WTC11 (cell line): Measurements from ENCODE around the gene GABPB2. TPM values are rescaled to one million over a fixed set of nuclear protein-coding genes. Genes with fewer than 3 reads are reported as not detected.

Source experiments
- ATAC-seq: fragments of 200-7000 bp; cut with Tn5 transposase; 2 replicates; pipeline ENCODE4 v1.10.0; 2021; ENCODE audit warnings: mild to moderate bottlenecking, moderate library complexity
- CTCF ChIA-PET: fragments of 300-600 bp; sonication (Branson Sonifier 250); formaldehyde crosslinking; loops from one replicate; lab custom pipeline; 2021; ENCODE audit warnings: antibody characterized with exemption; lab: Charles Lee
- POLR2A ChIA-PET: fragments of 350-600 bp; sonication (Branson Sonifier 250); formaldehyde crosslinking; loops from one replicate; lab custom pipeline; 2021; ENCODE audit warnings: antibody characterized with exemption; lab: Charles Lee
- DNase-seq: peaks from one replicate; pipeline ENCODE4 v3.0.0; 2021; ENCODE audit warnings: low spot score
- H3K27ac Mint-ChIP-seq: 2 replicates; pipeline ENCODE4 v1.8.0; 2021; ENCODE audit warnings: mixed read lengths
- H3K27me3 Mint-ChIP-seq: 2 replicates; pipeline ENCODE4 v1.8.0; 2021; ENCODE audit warnings: low read depth, mild to moderate bottlenecking, moderate library complexity, mixed read lengths
- H3K36me3 Mint-ChIP-seq: 2 replicates; pipeline ENCODE4 v1.8.0; 2021; ENCODE audit warnings: mixed read lengths
- H3K4me1 Mint-ChIP-seq: 2 replicates; pipeline ENCODE4 v1.8.0; 2022; ENCODE audit warnings: mixed read lengths
- H3K4me3 Mint-ChIP-seq: 2 replicates; pipeline ENCODE4 v1.8.0; 2021; ENCODE audit warnings: mild to moderate bottlenecking, moderate library complexity, mixed read lengths
- H3K9me3 Mint-ChIP-seq: 2 replicates; pipeline ENCODE4 v1.8.0; 2021; ENCODE audit warnings: mixed read lengths
- ATF1 ChIP-seq: sonication (generic); formaldehyde crosslinking; IDR thresholded peaks from 2 replicates; pipeline ENCODE4 v1.8.1; 2023; ENCODE audit warnings: mild to moderate bottlenecking, moderate library complexity, missing genetic modification reagents
- CREB1 ChIP-seq: sonication (generic); formaldehyde crosslinking; IDR thresholded peaks from 2 replicates; pipeline ENCODE4 v1.8.0; 2023; ENCODE audit warnings: mild to moderate bottlenecking, missing genetic modification reagents
- ESRRA ChIP-seq: sonication (generic); formaldehyde crosslinking; IDR thresholded peaks from 2 replicates; pipeline ENCODE4 v1.8.1; 2022; ENCODE audit warnings: mild to moderate bottlenecking, missing genetic modification reagents, borderline replicate concordance
- FOXJ3 ChIP-seq: sonication (generic); formaldehyde crosslinking; IDR thresholded peaks from 2 replicates; pipeline ENCODE4 v1.9.0; 2021; ENCODE audit warnings: missing genetic modification reagents, mild to moderate bottlenecking, borderline replicate concordance
- HMGA2 ChIP-seq: fragments of 250-450 bp; sonication (Bioruptor Pico); IDR thresholded peaks from 2 replicates; pipeline ENCODE4 v1.4.0; 2021; ENCODE audit warnings: mild to moderate bottlenecking, moderate library complexity
- JAZF1 ChIP-seq: fragments of 250-450 bp; sonication (Bioruptor Pico); IDR thresholded peaks from 2 replicates; pipeline ENCODE4 v1.9.0; 2021; ENCODE audit warnings: moderate library complexity, mild to moderate bottlenecking, inconsistent platforms
- NFATC4 ChIP-seq: fragments of 250-450 bp; sonication (Bioruptor Pico); IDR thresholded peaks from 2 replicates; pipeline ENCODE4 v1.9.0; 2021; ENCODE audit warnings: mild to moderate bottlenecking
- NFE2L1 ChIP-seq: sonication (generic); formaldehyde crosslinking; IDR thresholded peaks from 2 replicates; pipeline ENCODE4 v1.8.1; 2023; ENCODE audit warnings: missing genetic modification reagents
- NR1H2 ChIP-seq: sonication (generic); formaldehyde crosslinking; IDR thresholded peaks from 2 replicates; pipeline ENCODE4 v1.9.0; 2021; ENCODE audit warnings: mild to moderate bottlenecking, moderate library complexity, missing genetic modification reagents
- ZBTB21 ChIP-seq: sonication (generic); formaldehyde crosslinking; IDR thresholded peaks from 2 replicates; pipeline ENCODE4 v1.8.1; 2023; ENCODE audit warnings: mild to moderate bottlenecking, missing genetic modification reagents, borderline replicate concordance
- ZNF121 ChIP-seq: sonication (generic); formaldehyde crosslinking; IDR thresholded peaks from 2 replicates; pipeline ENCODE4 v1.8.0; 2023; ENCODE audit warnings: missing genetic modification reagents
- ZNF396 ChIP-seq: fragments of 250-450 bp; sonication (Bioruptor Pico); IDR thresholded peaks from 2 replicates; pipeline ENCODE4 v1.8.0; 2021; ENCODE audit warnings: mild to moderate bottlenecking, moderate library complexity, borderline replicate concordance
- ZNF671 ChIP-seq: fragments of 250-450 bp; sonication (Bioruptor Pico); IDR thresholded peaks from 2 replicates; pipeline ENCODE4 v1.8.0; 2021; ENCODE audit warnings: mild to moderate bottlenecking
- total RNA-seq: library from RNA; stranded (reverse); gene quantifications from 3 replicates; pipeline ENCODE4 v1.2.3, GENCODE V29; 2021
- TF ChIP-seq, protein P1 (sequence below): sonication (generic); formaldehyde crosslinking; IDR thresholded peaks from 2 replicates; pipeline ENCODE4 v1.8.1; 2023; ENCODE audit warnings: mild to moderate bottlenecking, missing genetic modification reagents
- TF ChIP-seq, protein P2 (sequence below): sonication (generic); formaldehyde crosslinking; IDR thresholded peaks from 2 replicates; pipeline ENCODE4 v1.8.1; 2022; ENCODE audit warnings: missing genetic modification reagents, borderline replicate concordance
- TF ChIP-seq, protein P3 (sequence below): sonication (generic); formaldehyde crosslinking; IDR thresholded peaks from 2 replicates; pipeline ENCODE4 v1.8.0; 2022; ENCODE audit warnings: mild to moderate bottlenecking, missing genetic modification reagents
- TF ChIP-seq, protein P4 (sequence below): sonication (generic); formaldehyde crosslinking; IDR thresholded peaks from 2 replicates; pipeline ENCODE4 v1.8.0; 2022; ENCODE audit warnings: missing genetic modification reagents
- TF ChIP-seq, protein P5 (sequence below): sonication (generic); formaldehyde crosslinking; IDR thresholded peaks from 2 replicates; pipeline ENCODE4 v1.8.1; 2023; ENCODE audit warnings: mild to moderate bottlenecking, missing genetic modification reagents, moderate library complexity
- TF ChIP-seq, protein P6 (sequence below): sonication (generic); formaldehyde crosslinking; conservative IDR thresholded peaks from 2 replicates; pipeline ENCODE4 v1.8.1; 2022; ENCODE audit warnings: mild to moderate bottlenecking, missing genetic modification reagents
- TF ChIP-seq, protein P7 (sequence below): sonication (generic); formaldehyde crosslinking; IDR thresholded peaks from 2 replicates; pipeline ENCODE4 v1.8.1; 2022; ENCODE audit warnings: low read depth, mild to moderate bottlenecking, moderate library complexity, missing genetic modification reagents, borderline replicate concordance

The GABPB2 gene
- total RNA-seq, 1 experiment from 2014 or later, result 1.7 TPM

DNA sequence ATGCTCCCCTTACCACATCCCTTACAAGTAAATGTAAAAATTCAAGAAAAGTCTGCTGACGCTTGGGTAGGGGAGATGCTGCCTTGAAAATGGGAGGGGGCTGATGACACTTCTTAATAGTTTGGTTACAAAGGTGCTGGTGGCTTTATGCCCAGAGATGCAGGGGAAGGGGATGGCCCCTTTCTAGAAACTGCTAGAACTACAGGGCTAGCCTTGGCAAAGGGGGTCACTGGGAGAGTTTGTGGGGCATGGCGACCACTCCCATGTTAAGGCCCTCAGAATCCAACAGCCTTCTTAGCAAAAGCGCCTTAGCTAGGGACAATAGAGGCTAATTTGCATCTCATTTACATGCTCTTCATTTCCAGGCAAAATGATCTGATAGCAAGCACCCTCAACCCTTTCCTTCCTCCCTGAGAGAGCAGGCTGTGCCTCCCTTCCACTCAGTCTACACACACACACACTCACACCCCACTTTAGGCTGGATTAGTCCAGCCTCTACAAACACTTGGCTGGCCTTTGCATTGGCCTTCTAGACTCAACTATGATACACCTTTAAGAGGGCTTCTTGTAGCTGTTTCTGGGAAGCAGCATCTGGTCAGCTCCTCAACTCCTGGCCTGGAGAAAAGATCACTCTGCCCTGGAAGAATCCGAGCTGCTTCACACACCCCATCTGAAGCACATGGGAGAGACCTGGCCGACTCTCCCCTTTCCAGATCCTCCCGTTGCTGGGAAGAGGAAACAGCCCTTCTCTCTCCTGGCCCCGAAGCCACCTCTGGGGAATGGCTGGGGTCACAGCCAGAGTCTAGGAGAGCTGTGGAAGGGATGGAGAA, 74.1 kb downstream of the GABPB2 start:
- ATAC-seq (peak; percentile 2; the same call in 1 of the 2 replicates), DNase-seq (no peak)
- no peak for TF ChIP-seq HMGA2 (CRISPR knock-in tag)
- TF ChIP-seq, protein P1, sequence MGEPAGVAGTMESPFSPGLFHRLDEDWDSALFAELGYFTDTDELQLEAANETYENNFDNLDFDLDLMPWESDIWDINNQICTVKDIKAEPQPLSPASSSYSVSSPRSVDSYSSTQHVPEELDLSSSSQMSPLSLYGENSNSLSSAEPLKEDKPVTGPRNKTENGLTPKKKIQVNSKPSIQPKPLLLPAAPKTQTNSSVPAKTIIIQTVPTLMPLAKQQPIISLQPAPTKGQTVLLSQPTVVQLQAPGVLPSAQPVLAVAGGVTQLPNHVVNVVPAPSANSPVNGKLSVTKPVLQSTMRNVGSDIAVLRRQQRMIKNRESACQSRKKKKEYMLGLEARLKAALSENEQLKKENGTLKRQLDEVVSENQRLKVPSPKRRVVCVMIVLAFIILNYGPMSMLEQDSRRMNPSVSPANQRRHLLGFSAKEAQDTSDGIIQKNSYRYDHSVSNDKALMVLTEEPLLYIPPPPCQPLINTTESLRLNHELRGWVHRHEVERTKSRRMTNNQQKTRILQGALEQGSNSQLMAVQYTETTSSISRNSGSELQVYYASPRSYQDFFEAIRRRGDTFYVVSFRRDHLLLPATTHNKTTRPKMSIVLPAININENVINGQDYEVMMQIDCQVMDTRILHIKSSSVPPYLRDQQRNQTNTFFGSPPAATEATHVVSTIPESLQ (CRISPR knock-in tag), result no peak
- no peak for TF ChIP-seq ZNF121 (CRISPR knock-in tag)
- no peak for TF ChIP-seq CREB1 (CRISPR knock-in tag)
- TF ChIP-seq ZNF396 (CRISPR knock-in tag), result no peak
- TF ChIP-seq, protein P2, sequence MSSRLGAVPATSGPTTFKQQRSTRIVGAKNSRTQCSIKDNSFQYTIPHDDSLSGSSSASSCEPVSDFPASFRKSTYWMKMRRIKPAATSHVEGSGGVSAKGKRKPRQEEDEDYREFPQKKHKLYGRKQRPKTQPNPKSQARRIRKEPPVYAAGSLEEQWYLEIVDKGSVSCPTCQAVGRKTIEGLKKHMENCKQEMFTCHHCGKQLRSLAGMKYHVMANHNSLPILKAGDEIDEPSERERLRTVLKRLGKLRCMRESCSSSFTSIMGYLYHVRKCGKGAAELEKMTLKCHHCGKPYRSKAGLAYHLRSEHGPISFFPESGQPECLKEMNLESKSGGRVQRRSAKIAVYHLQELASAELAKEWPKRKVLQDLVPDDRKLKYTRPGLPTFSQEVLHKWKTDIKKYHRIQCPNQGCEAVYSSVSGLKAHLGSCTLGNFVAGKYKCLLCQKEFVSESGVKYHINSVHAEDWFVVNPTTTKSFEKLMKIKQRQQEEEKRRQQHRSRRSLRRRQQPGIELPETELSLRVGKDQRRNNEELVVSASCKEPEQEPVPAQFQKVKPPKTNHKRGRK, result no peak
- TF ChIP-seq, protein P3, sequence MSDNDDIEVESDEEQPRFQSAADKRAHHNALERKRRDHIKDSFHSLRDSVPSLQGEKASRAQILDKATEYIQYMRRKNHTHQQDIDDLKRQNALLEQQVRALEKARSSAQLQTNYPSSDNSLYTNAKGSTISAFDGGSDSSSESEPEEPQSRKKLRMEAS, result no peak
- TF ChIP-seq NFE2L1 (CRISPR knock-in tag), result no peak
- TF ChIP-seq FOXJ3 (CRISPR knock-in tag), result no peak
- no peak for TF ChIP-seq JAZF1
- TF ChIP-seq ATF1 (CRISPR knock-in tag), result no peak
- no peak for TF ChIP-seq ESRRA (CRISPR knock-in tag)
- TF ChIP-seq NR1H2 (CRISPR knock-in tag), result no peak
- H3K27ac Mint-ChIP-seq, result no peak overlapping the region
- H3K4me3 Mint-ChIP-seq, result peak overlapping the region; percentile 93
- no peaks in the 10 kb centered on the region for H3K36me3 Mint-ChIP-seq
- peaks cover 42% of the 10 kb centered on the region for H3K27me3 Mint-ChIP-seq
- POLR2A ChIA-PET, result interaction anchor here (0.7 to 2.5 kb wide), 5 partner anchors 9 to 137 kb away, joined by 3 to 11 read pairs (median 3); partner anchors contain the start of gene ZNF687
- CTCF ChIA-PET, result interaction anchor here (1.0 to 4.5 kb wide), 7 partner anchors 10 to 97 kb away, joined by 3 to 63 read pairs (median 24); partner anchors contain the start of genes C1orf56, GABPB2 and TNFAIP8L2
- H3K4me1 Mint-ChIP-seq, result peaks cover 38% of the 10 kb centered on the region
- H3K9me3 Mint-ChIP-seq, result no peaks in the 10 kb centered on the region

DNA sequence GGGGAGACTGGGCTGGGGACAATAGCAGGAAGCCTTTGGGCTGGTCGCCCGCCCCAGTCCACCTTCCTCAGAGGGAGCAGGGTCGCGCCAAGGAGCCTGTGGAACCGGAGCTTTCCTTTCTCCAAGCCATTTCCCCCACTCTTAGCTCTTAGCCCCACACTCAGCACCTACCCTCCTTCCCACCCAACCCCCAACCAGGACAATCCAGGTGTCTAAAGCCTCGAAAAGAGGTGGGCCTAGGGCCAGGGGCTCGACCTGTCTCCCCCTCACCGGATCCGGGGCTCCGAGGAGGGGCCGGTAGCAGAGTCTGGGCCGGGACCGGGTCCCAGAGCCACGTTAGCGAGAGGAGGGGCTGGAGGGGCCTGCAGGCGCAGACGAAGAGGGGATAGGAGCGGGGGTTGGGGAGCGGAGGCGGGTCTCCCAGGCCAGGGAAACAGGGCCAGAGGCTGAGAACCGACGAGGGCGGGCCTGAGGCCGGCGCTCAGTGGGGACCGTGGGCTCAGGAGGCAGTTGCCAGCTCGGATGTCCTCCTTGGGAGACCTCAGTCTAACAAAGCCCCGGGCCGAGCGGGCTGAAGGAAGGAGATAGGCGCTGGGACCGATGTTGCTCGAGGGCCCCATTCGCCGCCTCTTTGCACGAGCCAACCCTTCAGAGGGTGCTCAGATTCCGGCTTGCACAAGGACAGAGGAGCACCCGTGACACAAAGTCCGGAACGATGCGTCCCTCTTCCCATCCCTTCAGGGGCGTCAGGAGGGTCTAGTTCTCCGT, 74.9 kb downstream of the GABPB2 start:
- Mint-ChIP-seq H3K27me3 (peaks cover 44% of the 10 kb centered on the region), H3K36me3 (no peaks in the 10 kb centered on the region), H3K4me1 (peaks cover 38% of the 10 kb centered on the region), H3K9me3 (no peaks in the 10 kb centered on the region), H3K4me3 (peak overlapping the region; percentile 93), H3K27ac (no peak overlapping the region)
- CTCF ChIA-PET, result interaction anchor here (2.7 to 4.5 kb wide), 6 partner anchors 10 to 98 kb away, joined by 10 to 63 read pairs (median 25); partner anchors contain the start of genes C1orf56, GABPB2 and TNFAIP8L2
- ATAC-seq (peak; percentile 11), DNase-seq (peak; percentile 48)
- TF ChIP-seq ZBTB21 (CRISPR knock-in tag) (no peak), ESRRA (CRISPR knock-in tag) (no peak), NFATC4 (CRISPR knock-in tag) (no peak), ZNF671 (no peak)
- TF ChIP-seq, protein P4, sequence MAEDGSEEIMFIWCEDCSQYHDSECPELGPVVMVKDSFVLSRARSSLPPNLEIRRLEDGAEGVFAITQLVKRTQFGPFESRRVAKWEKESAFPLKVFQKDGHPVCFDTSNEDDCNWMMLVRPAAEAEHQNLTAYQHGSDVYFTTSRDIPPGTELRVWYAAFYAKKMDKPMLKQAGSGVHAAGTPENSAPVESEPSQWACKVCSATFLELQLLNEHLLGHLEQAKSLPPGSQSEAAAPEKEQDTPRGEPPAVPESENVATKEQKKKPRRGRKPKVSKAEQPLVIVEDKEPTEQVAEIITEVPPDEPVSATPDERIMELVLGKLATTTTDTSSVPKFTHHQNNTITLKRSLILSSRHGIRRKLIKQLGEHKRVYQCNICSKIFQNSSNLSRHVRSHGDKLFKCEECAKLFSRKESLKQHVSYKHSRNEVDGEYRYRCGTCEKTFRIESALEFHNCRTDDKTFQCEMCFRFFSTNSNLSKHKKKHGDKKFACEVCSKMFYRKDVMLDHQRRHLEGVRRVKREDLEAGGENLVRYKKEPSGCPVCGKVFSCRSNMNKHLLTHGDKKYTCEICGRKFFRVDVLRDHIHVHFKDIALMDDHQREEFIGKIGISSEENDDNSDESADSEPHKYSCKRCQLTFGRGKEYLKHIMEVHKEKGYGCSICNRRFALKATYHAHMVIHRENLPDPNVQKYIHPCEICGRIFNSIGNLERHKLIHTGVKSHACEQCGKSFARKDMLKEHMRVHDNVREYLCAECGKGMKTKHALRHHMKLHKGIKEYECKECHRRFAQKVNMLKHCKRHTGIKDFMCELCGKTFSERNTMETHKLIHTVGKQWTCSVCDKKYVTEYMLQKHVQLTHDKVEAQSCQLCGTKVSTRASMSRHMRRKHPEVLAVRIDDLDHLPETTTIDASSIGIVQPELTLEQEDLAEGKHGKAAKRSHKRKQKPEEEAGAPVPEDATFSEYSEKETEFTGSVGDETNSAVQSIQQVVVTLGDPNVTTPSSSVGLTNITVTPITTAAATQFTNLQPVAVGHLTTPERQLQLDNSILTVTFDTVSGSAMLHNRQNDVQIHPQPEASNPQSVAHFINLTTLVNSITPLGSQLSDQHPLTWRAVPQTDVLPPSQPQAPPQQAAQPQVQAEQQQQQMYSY (CRISPR knock-in tag), result peak; percentile 60
- TF ChIP-seq, protein P5, sequence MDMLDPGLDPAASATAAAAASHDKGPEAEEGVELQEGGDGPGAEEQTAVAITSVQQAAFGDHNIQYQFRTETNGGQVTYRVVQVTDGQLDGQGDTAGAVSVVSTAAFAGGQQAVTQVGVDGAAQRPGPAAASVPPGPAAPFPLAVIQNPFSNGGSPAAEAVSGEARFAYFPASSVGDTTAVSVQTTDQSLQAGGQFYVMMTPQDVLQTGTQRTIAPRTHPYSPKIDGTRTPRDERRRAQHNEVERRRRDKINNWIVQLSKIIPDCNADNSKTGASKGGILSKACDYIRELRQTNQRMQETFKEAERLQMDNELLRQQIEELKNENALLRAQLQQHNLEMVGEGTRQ (CRISPR knock-in tag), result no peak
- TF ChIP-seq, protein P6, sequence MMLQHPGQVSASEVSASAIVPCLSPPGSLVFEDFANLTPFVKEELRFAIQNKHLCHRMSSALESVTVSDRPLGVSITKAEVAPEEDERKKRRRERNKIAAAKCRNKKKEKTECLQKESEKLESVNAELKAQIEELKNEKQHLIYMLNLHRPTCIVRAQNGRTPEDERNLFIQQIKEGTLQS (CRISPR knock-in tag), result no peak
- TF ChIP-seq, protein P3, result no peak
- TF ChIP-seq, protein P7, sequence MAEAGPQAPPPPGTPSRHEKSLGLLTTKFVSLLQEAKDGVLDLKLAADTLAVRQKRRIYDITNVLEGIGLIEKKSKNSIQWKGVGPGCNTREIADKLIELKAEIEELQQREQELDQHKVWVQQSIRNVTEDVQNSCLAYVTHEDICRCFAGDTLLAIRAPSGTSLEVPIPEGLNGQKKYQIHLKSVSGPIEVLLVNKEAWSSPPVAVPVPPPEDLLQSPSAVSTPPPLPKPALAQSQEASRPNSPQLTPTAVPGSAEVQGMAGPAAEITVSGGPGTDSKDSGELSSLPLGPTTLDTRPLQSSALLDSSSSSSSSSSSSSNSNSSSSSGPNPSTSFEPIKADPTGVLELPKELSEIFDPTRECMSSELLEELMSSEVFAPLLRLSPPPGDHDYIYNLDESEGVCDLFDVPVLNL (CRISPR knock-in tag), result no peak
- POLR2A ChIA-PET, result interaction anchor here (1.3 to 2.5 kb wide), 3 partner anchors 14 to 136 kb away, joined by 3 to 11 read pairs (median 3); partner anchors contain the start of gene ZNF687
